Measurements from ENCODE around the gene CBFA2T2.
A peak's percentile ranks its signal among the peaks of the same experiment; 100 is the strongest.

The CBFA2T2 gene

GRCh38 chr20:33673114-33673409 lies 183.2 kb downstream of the CBFA2T2 start:
- FAIRE-seq (no peak), DNase-seq (ENCODE audit: insufficient read length, low spot score) (no peak)
- no peak for TF ChIP-seq CTCF (IDR thresholded peaks at IDR 0.05; ENCODE audit: insufficient read depth, missing control alignments)

DNA sequence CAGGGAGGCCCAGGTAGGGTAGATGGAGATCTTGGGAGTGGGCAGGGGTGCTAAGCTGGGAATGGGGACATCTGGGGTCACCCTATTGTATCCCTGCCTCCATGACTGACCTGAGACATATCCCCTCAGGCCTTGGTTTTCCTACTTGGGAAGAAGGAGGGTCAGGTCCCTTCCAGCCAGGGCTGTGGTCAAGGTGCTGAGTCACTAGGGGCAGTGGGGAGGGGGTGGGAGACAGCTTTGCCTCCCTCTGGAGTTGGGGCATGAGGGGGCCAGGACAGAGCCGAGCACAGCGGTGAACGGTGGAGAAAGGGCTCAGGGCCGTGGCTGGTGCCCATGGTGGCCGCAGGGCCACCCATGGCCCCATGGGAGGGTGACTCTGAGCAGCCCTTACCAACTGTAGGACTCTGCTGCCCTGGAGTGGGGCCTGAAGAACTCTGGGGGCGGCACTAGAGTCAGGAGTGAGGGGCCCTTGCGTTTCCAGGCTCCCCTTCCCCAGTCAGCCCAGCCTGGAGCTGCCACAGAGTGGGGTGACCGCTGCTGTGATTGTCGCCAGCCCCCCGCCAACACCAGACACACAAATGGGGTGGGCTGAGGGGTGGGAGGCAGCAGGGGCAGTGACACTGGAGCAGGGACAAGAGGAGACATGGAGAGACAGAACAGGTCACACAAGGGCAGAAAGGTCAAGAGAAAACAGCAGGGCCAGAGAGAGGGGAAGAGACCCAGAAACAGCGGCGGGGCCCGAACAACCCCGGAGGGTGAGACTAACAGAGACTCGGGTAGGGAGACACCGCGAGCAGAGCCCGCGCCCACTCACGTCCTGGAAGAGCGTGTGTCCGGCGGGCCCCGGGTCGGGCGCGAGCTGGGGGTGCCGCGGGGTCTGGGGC lies 183.8 kb downstream of the CBFA2T2 start:
- no peak for TF ChIP-seq CTCF (IDR thresholded peaks at IDR 0.05; ENCODE audit: insufficient read depth, missing control alignments)
- DNase-seq (ENCODE audit: insufficient read length, low spot score) (no peak), FAIRE-seq (no peak)

GRCh38 chr20:33674294-33675135 lies 184.6 kb downstream of the CBFA2T2 start, which contains the start of gene NECAB3:
TSS of gene NECAB3 (minus strand) at chr20:33674428. CDS start at chr20:33674352, 76 bp downstream.
- FAIRE-seq = no peak
- DNase-seq (ENCODE audit: insufficient read length, low spot score) = peak; percentile 84
- no peak for TF ChIP-seq CTCF (IDR thresholded peaks at IDR 0.05; ENCODE audit: insufficient read depth, missing control alignments)

- DNase-seq (ENCODE audit: insufficient read length, low spot score) (no peak), FAIRE-seq (no peak)
- no peak for TF ChIP-seq CTCF (IDR thresholded peaks at IDR 0.05; ENCODE audit: insufficient read depth, missing control alignments)
Observed at GRCh38 chr20:33675136-33675959, 185.5 kb downstream of the CBFA2T2 start.

- no peak for TF ChIP-seq CTCF (IDR thresholded peaks at IDR 0.05; ENCODE audit: insufficient read depth, missing control alignments)
- no peak for DNase-seq (ENCODE audit: insufficient read length, low spot score)
- no peak for FAIRE-seq
Observed at GRCh38 chr20:33676121-33676520, 186.2 kb downstream of the CBFA2T2 start.

- no peak for TF ChIP-seq CTCF (IDR thresholded peaks at IDR 0.05; ENCODE audit: insufficient read depth, missing control alignments)
- FAIRE-seq (no peak), DNase-seq (ENCODE audit: insufficient read length, low spot score) (no peak)
Observed at GRCh38 chr20:33676652-33677645, 187.1 kb downstream of the CBFA2T2 start.
